SU-DHL-6 (cell line): Measurements from ENCODE around the gene RNF17.
"Not testable (repeated sequence)": the region's sequence is repeated elsewhere in the genome, so short reads cannot be mapped to it uniquely, and the experiment has no call there.

Experiments used
- H2AFZ ChIP-seq: fragments of 200-600 bp; sonication (generic); 2 replicates; pipeline ENCODE4 v1.6.1; 2014; ENCODE audit warnings: low read depth, mild to moderate bottlenecking, moderate library complexity, mixed read lengths, antibody characterized with exemption, low read length; ENCODE audit not compliant: severe bottlenecking
- H3F3A ChIP-seq: fragments of 200-600 bp; shearing (Covaris generic); 2 replicates; pipeline ENCODE4 v1.6.0; 2016; ENCODE audit warnings: antibody characterized with exemption, mild to moderate bottlenecking; ENCODE audit not compliant: insufficient read depth
- H3K27ac ChIP-seq: fragments of 200-600 bp; sonication (generic); 2 replicates; pipeline ENCODE4 v1.5.1; 2016; ENCODE audit warnings: low read depth, mild to moderate bottlenecking, low read length, moderate library complexity, mixed read lengths
- H3K27me3 ChIP-seq: fragments of 200-600 bp; sonication (generic), shearing (Covaris generic); 2 replicates; pipeline ENCODE4 v1.6.0; 2014; ENCODE audit warnings: mild to moderate bottlenecking, low read length
- H3K36me3 ChIP-seq: fragments of 200-600 bp; sonication (generic); 2 replicates; pipeline ENCODE4 v1.6.1; 2014; ENCODE audit warnings: mild to moderate bottlenecking, low read length, mixed read lengths
- H3K4me2 ChIP-seq: fragments of 300-600, 200-600 bp; shearing (Covaris generic), sonication (generic); 2 replicates; pipeline ENCODE4 v1.6.0; 2014; ENCODE audit warnings: low read length, low read depth, mild to moderate bottlenecking; ENCODE audit not compliant: poor library complexity, severe bottlenecking
- H3K4me3 ChIP-seq: fragments of 200-600 bp; sonication (generic); 2 replicates; pipeline ENCODE4 v1.5.1; 2014; ENCODE audit warnings: antibody characterized with exemption, low read length, mild to moderate bottlenecking, mixed read lengths; ENCODE audit not compliant: insufficient read depth, poor library complexity, severe bottlenecking
- H3K79me2 ChIP-seq: fragments of 200-600 bp; sonication (generic); 2 replicates; pipeline ENCODE4 v1.6.1; 2014; ENCODE audit warnings: mild to moderate bottlenecking, low read length, moderate library complexity; ENCODE audit not compliant: insufficient read depth
- H3K9ac ChIP-seq: fragments of 200-600 bp; sonication (generic); 2 replicates; pipeline ENCODE4 v1.7.0; 2014; ENCODE audit warnings: mild to moderate bottlenecking, low read length
- H3K9me2 ChIP-seq: fragments of 200-600 bp; sonication (generic); replicated peaks from 2 replicates; pipeline ENCODE4 v1.6.1; 2014; ENCODE audit warnings: low read length; ENCODE audit not compliant: insufficient read depth
- H3K9me3 ChIP-seq: fragments of 200-600 bp; sonication (generic); 2 replicates; pipeline ENCODE4 v1.6.1; 2014; ENCODE audit warnings: low read length, mixed read lengths; ENCODE audit not compliant: insufficient read depth
- H4K20me1 ChIP-seq: fragments of 200-600 bp; sonication (generic); 2 replicates; pipeline ENCODE4 v1.6.1; 2014; ENCODE audit warnings: low read depth, mild to moderate bottlenecking, antibody characterized with exemption, low read length, moderate library complexity, mixed read lengths
- CTCF ChIP-seq: fragments of 200-600 bp; sonication (generic); IDR thresholded peaks from one replicate; pipeline ENCODE4 v1.5.1; 2017; ENCODE audit warnings: antibody characterized with exemption, mild to moderate bottlenecking, low read length, moderate library complexity; ENCODE audit not compliant: insufficient read depth, poor library complexity, severe bottlenecking
- EZH2phosphoT487 ChIP-seq: fragments of 200-600 bp; sonication (generic), shearing (Covaris generic); conservative IDR thresholded peaks from 2 replicates; pipeline ENCODE4 v1.6.1; 2018; ENCODE audit warnings: mild to moderate bottlenecking, antibody characterized with exemption, low read length, moderate library complexity, mixed read lengths

RNF17 gene

GRCh38 chr13:24802074-24802473, 38.1 kb downstream of the RNF17 start:
- Histone ChIP-seq H3K9ac (no peak overlapping the region), H4K20me1 (no peaks in the 10 kb centered on the region), H3F3A (no peaks in the 10 kb centered on the region), H3K4me3 (no peak overlapping the region), H2AFZ (no peak overlapping the region), H3K27me3 (no peaks in the 10 kb centered on the region), H3K36me3 (no peaks in the 10 kb centered on the region), H3K79me2 (no peaks in the 10 kb centered on the region), H3K9me3 (no peaks in the 10 kb centered on the region), H3K9me2 (no peaks in the 10 kb centered on the region), H3K27ac (no peak overlapping the region), H3K4me2 (no peak overlapping the region)
- TF ChIP-seq EZH2phosphoT487: no peak
- no peak for TF ChIP-seq CTCF

- no peak overlapping the region for H3K4me2 ChIP-seq
- H3K36me3 ChIP-seq: no peaks in the 10 kb centered on the region
- no peaks in the 10 kb centered on the region for H3K9me3 ChIP-seq
- H3K4me3 ChIP-seq: no peak overlapping the region
- H3K9ac ChIP-seq: no peak overlapping the region
- H3K27me3 ChIP-seq: no peaks in the 10 kb centered on the region
- TF ChIP-seq CTCF (no peak), EZH2phosphoT487 (no peak)
- H4K20me1 ChIP-seq: no peaks in the 10 kb centered on the region
- no peak overlapping the region for H2AFZ ChIP-seq
- H3K27ac ChIP-seq: no peak overlapping the region
- no peaks in the 10 kb centered on the region for H3F3A ChIP-seq
- no peaks in the 10 kb centered on the region for H3K9me2 ChIP-seq
- H3K79me2 ChIP-seq: no peaks in the 10 kb centered on the region
Measured at GRCh38 chr13:24821207-24821606, 57.2 kb downstream of the RNF17 start.

GRCh38 chr13:24822640-24823039, 58.7 kb downstream of the RNF17 start:
- Histone ChIP-seq H3K27me3 (no peaks in the 10 kb centered on the region), H3K4me3 (no peak overlapping the region), H3K4me2 (no peak overlapping the region), H3K9me2 (no peaks in the 10 kb centered on the region), H3K9ac (no peak overlapping the region), H2AFZ (no peak overlapping the region), H3K9me3 (no peaks in the 10 kb centered on the region), H3K79me2 (no peaks in the 10 kb centered on the region), H3F3A (no peaks in the 10 kb centered on the region), H3K27ac (no peak overlapping the region), H4K20me1 (no peaks in the 10 kb centered on the region), H3K36me3 (no peaks in the 10 kb centered on the region)
- TF ChIP-seq EZH2phosphoT487: no peak
- no peak for TF ChIP-seq CTCF

- not testable (repeated sequence) for H3K4me3 ChIP-seq, H3K27me3 ChIP-seq, H3K4me2 ChIP-seq, H4K20me1 ChIP-seq, H3K79me2 ChIP-seq, H3K9ac ChIP-seq, H3F3A ChIP-seq, H3K36me3 ChIP-seq, H3K27ac ChIP-seq, H3K9me3 ChIP-seq, H2AFZ ChIP-seq, H3K9me2 ChIP-seq
Measured at GRCh38 chr13:24823122-24823710, 59.2 kb downstream of the RNF17 start.
